Measurements from ENCODE around the gene FGF11.

The FGF11 gene

DNA sequence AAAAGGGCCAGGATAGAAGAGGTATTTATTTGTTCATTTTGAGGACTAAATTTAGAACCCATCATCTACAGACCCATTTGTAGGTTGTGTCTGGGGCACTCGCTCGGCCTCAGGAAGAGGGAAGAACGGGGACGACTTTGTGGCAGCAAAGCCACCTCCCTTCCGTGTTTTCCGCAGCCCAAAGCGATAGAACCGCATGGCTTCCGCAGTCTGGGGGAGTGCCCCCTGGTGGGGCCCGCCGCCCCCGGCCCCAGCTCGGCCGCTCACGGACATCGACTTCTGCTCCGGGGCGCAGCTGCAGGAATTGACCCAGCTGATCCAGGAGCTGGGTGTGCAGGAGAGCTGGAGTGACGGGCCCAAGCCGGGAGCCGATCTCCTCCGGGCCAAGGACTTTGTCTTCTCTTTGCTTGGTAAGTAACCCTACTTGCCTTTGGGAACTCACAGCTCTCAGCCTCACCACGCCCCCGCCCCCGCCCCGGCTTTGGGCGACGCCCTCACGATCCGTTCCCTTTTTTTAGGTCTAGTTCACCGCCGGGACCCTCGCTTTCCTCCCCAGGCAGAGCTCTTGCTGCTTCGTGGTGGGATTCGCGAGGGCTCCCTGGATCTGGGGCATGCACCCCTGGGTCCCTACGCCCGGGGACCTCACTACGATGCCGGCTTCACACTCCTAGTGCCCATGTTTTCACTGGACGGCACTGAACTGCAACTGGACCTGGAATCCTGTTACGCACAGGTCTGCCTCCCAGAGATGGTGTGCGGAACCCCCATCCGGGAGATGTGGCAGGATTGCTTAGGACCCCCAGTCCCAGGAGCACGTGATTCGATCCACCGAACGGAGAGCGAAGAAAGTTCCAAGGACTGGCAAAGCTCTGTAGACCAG, 3.4 kb upstream of the FGF11 start:
- DNase-seq, result peak; percentile 61

DNA sequence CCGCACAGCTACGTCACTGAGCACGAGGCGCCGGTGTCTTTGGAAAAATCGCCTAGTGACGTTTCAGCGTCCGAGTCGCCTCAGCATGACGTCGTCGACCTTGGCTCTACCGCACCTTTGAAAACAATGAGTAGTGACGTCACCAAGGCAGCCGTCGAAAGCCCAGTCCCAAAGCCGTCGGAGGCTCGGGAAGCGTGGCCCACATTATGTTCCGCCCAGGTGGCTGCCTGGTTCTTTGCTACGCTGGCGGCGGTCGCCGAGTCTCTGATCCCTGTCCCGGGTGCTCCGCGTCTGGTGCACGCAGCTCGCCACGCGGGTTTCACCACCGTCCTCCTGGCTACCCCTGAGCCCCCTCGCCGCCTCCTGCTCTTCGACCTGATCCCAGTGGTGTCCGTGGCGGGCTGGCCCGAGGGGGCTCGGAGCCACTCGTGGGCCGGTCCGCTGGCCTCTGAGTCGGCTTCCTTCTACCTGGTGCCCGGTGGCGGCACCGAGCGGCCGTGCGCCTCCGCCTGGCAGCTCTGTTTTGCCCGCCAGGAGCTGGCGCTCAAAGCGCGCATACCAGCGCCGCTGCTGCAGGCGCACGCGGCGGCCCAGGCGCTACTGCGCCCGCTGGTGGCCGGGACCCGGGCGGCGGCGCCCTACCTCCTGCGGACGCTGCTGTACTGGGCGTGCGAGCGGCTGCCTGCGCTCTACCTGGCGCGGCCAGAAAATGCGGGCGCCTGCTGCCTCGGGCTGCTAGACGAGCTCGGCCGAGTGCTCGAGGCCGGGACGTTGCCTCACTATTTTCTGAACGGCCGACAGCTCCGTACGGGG, 2.5 kb upstream of the FGF11 start:
- DNase-seq, result peak; percentile 83

DNA sequence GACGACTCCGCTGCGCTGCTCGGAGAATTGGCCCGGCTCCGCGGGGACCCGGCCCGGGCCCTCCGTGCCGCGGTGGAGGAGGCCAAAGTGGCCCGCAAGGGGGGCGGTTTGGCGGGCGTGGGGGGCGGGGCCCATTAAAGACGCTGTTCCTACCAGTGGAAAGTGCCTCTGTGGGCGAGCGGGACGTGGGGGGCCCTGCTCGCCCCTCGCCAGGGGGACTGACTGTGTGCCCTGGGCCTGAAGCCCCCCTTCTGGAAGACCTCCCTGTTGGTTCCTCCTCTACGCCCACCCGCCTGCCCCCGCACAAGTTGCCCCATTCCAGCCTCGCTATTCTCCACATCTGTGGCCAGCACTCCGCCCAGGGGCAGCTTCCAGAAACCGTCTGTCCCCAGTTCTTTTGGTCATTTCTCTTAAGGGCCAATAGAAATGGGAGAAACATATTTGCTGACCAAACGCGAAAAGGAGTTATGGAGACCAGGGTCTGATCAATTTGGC, 1.9 kb upstream of the FGF11 start:
- no peak for DNase-seq

DNA sequence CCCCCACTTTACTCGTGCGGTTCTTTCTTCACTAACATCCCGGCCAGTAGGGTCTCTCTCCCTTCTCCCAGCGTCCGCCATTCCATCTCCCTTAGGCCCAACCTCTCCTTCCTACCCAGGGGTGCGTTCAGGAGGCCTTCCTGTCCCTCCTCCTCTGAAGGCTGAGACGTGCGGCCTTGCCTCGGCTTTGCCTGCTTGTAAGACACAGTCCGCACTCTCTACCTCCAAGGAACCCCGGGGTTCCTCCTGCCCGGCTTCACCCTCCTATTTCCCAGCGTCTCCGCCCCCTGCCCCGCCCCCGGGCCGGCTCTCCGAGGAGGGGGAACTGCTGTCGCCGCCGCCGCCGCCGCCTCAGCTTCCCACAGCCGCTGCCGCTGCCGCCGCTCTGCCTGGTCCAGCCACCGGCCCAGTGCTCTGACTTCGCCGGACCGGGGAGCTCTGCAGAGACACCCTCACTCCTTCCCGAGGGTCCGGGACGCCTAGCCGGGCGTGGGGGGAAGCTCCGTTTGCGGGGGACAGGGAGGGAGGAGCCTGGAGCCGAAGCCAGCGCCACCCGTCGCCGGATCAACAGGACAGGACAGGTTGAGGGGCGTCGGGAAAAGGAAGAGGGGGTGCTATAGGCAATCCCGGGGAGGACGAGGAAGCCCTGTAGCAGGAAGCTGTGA, 1.2 kb upstream of the FGF11 start:
- peak; percentile 54 for DNase-seq

DNA sequence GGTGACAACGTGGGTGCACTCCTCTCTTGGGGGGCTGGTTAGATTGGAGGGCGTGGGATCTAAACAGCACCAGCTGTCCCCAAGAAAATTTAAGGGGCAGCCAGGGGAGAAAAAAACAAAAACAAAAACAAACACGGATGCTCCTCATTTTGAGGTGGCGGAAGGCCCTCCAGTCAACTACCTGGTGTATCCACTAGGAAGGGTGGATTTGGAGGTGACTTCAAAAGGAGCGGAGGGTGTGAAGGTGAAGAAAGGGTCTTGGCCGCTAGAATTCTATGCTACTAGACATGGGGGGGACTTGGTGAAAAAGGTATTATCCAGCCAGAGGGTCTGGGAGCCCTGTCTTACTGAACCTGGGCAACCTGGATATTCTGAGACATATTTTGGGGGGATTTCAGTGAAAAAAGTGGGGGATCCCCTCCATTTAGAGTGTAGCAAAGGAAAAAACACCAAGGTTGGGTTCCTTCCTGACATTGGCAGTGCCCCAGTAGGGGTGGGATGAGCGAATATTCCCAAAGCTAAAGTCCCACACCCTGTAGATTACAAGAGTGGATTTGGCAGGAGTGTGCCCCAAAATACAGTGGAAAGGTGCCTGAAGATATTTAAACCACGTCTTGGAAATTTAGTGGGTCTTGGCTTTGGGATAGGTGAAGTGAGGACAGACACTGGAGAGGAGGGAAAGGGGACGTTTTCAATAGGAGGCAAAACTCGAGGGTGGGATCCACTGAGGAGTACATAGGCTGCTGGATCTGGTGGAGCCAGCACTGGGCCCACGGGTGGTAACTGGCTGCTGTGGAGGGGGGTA, 454 bp upstream of the FGF11 start:
- DNase-seq, result no peak

DNA sequence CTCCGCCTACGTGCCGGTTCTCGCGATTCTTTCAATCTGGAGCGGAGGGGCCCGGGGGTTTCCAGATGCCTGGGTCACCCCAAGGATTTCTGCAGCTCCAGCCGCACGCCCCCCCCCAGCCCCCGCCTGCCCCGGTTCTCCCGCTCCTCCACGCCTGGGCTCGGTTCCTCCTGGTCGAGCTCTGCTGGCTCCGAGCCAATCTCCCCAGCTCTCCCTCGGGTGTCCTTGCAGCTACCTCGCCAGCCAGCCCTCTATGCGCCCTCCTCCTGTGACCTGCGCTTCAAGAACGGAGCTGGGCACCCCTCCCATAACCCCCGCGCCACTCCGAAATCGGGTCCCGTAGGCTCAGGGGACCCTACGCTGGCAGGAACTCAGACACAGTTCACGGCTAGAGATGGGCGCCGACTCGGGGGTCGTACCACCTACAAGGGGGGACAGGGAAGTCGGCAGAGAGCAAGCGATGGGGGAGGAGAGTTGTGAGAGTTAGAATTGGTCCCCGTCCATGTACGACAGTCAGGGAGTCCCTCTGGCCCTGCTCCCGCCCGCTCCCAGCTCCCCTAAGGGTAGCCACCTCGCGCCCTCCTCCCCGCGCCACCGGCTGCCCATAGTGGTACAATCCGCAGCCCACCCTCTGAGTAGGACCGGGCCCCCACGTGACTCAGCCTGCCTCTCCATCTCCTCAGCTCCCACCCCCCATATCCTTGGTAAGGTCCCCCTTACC, 961 bp downstream of the FGF11 start:
- DNase-seq, result peak; percentile 41

DNA sequence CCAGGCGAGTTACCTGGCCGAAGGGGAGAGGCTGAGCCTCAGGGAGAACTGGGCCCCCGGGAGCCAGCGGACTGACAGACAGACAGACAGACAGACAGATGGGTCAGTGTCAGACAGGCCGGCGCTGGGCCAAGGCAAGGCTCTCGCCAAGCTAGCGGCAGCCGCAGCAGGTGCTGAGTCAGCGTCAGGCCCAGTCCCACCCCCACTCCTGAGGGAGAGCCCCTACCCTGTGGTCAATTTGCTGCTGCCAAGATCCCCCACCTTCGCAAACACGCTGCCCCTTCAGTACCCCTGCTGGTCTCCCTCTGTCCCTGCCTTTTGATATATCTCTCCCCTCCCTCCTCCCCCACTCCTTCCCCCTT, 1.5 kb downstream of the FGF11 start:
- DNase-seq, result no peak

DNA sequence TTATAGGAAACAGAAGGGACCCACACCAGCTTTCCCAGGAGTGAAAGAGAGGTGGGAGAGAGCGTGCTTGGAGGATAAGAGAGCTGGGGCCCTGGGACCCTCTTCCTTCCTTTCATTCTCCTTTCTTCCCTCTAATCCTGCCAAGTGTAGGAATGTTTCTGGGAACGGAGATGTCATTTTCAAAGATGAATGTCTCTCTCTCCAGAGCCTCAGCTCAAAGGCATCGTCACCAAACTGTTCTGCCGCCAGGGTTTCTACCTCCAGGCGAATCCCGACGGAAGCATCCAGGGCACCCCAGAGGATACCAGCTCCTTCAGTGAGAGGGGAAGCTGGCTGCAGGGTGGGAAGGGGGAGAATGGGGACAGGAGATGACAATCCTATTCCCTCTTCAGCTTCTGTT, 2.0 kb downstream of the FGF11 start:
- no peak for DNase-seq

DNA sequence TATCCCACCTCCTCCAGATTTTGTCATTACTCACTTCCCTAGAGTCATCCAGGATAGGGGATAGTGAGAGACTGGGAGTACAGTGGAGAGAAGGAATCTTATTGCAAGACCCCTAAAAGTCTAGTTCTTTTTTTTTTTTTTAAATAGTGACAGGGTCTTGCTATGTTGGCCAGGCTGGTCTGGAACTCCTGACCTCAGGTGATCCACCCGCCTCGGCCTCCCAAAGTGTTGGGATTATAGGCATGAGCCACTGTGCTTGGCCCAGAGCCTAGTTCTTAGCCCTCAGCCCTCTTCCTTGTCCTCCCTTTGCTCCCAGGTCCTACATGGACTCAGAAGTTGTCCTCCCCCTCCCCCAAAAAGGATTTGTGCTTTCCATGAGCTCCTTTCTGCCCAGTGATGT, 2.8 kb downstream of the FGF11 start:
- no peak for DNase-seq

DNA sequence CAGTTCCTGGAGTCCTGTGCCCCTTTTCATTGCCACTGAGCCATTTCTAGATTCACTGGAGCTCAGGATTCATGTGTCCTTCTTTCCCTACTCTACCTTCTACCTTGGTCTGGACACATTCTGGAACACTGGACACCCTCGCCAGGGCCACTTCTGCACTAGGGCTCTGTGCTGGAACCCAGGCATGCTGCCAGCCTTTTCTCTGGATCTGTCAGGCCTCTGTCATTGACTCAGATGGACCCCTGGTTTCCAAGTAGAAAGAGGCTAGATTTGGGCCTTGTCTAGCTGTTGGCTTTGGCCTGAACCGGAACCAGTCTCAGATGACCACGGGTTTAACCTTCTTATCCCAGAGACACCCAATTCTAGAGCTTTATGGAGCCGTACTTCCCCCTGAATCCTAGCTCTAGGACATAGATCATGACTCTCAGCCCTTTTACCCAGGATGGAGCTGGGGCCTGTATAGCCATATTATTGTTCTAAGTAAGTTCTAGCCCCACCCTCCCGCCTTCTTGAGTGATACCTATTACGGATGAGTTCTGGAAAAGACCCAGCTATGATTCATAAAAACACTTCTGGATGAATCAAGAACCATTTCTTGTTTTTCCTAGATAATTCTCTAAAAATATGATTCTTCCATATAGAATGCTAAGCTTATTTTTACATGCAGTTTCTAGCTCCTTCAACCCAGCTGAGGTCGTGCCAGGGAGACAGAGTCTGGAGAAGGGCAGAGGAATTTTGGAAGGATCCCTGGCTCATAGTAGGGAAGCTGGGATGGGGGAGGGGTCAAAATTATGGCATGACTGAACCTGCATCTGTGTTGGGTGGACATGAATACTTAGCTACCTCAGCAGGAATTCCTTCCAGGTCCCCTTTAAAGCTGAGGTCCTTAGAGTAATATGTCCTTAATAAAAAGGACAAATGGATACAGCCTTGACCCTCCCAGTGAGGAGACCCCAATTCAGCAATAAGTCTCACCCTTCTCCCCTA, 4.5 kb downstream of the FGF11 start:
- no peak for DNase-seq

DNA sequence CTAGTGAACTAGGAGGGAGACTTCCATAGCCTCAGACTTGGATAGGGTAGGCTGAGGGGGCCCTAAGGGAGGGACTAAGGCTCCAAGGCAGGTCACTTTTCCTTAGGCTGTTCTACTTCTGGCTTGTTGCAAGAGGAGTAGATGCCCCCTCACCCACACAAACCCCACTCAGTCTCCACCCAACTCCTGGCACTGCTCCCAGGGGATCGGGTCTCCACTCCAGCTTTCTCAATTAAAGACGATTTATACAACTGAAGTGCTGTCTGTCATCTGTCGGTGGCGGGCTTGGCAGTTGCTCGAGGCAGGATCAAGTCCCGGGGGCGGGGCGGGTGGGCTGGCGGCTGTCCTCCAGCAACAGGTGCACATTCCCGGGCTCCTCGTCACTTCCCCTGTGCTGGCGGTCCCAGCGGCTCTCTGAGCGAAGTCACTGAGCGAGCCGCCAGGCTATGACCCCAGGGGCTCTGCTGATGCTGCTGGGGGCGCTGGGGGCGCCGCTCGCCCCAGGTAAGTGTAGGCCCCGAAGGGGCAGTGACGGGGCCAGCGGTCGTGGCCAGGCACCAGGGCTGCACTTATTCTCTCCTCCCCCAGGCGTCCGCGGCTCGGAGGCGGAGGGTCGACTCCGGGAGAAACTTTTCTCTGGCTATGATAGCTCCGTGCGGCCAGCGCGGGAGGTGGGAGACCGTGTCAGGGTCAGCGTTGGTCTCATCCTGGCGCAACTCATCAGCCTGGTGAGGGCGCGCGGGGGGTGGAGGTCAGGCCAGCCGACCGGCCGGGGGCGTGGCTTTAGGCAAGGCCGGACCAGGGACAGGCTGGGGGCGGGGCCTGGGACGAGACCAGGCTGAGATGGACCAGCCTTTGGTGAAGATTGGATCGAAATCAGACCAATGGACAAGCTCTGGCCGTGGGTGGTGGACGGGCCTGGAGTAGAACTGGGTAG, 5.6 kb downstream of the FGF11 start, which contains the start of gene CHRNB1:
Gene CHRNB1 (plus strand): TSS at position 380 of the 937 bp plus-strand sequence. CDS start 67 bp downstream, at position 447.
- DNase-seq, result no peak

DNA sequence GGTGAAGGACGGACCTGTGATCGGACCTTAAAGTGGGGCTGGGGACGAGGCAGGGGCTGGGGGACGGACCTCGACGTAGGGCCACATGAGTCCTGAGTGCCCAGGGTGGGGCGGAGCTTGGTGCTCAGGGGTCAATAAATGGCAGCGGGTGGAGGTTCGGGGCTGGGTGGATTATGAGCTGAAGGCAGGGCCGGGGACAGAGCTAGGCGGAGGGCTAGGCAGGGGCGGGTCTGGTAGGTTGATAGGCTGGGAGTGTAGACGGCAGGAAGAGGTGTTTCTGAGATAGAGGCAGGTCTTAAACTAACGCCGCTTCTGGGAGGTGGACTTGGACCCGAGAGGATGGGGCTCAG, 6.3 kb downstream of the FGF11 start:
- peak; percentile 47 for DNase-seq

DNA sequence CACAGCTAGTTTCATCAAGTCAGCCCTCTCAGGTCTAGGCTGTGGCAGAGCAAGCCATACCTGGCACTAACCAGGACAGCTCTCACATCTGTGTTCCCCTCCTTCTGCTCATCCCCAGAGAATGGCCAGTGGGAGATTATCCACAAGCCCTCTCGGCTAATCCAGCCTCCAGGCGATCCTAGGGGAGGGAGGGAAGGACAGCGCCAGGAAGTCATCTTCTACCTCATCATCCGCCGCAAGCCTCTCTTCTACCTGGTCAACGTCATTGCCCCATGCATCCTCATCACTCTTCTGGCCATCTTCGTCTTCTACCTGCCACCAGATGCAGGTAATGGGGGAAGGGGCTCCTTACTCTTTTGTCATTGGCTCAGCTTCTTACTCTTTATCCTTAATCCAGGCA, 9.1 kb downstream of the FGF11 start:
- DNase-seq, result no peak

DNA sequence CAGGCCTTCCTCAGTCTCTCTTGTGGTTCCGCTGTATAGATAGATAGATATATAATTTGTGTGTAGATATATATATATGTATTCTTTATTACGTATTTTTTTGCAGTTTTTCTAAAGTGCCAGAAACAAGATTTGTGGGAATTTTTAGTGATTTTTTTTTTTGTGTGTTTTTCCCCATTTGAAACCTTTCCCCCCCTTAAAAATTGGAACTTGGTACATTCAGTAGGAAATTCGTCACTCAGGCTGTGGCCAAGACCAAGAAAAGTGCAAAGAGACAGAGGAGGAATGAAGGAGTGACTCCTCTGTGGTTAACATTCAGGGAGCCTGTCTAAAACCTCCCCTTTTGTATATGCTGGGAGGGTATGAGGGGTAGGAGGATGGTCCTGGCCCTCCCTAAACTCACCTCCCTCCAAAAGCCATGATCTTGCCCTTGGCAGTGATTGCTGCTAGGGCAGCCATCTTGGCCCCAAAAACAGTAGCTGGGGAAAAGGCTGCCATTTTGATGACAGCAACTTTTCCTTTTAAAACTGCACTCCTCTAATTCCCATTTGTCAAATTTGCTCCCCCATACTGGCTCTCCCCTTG, 20.7 kb downstream of the FGF11 start:
- DNase-seq, result no peak

DNA sequence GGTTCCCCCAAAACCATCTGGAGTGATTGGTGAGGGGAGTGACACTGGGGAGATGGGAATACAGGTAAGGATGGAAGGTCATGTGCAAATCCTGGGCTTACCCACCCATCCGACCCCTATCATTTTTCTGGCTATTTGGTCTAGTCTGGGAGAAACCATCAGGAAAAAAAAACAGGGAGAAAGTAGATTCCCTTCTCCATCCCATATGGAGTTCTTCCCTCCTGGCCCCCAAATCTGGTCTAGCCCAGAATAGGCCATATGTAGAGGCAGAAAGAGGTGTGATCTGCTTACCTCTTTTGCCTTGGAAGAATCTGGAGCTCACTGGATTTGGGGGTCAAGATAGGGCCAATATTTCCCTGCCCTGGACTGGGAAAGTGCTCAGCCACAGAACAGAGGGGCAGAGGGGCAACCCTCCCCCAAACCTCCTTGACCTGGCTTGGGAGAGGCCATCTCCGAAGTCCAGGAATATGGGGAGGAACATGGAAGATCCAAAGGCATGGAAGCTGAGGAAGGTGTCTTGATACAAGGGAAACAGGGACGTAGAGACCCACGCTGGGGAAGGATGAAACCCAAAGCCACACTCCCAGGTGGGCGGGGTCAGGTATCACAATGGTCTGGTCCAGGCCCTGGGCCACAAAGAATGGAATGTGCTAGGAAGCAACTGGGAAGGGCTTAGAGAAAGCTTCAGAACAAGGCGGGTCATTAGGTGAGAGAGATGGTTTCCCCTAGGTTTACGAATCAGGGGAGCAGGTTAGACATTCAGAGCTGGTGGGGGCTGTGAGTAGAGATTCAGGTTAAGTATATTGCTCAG, 21.7 kb downstream of the FGF11 start:
- DNase-seq, result no peak

DNA sequence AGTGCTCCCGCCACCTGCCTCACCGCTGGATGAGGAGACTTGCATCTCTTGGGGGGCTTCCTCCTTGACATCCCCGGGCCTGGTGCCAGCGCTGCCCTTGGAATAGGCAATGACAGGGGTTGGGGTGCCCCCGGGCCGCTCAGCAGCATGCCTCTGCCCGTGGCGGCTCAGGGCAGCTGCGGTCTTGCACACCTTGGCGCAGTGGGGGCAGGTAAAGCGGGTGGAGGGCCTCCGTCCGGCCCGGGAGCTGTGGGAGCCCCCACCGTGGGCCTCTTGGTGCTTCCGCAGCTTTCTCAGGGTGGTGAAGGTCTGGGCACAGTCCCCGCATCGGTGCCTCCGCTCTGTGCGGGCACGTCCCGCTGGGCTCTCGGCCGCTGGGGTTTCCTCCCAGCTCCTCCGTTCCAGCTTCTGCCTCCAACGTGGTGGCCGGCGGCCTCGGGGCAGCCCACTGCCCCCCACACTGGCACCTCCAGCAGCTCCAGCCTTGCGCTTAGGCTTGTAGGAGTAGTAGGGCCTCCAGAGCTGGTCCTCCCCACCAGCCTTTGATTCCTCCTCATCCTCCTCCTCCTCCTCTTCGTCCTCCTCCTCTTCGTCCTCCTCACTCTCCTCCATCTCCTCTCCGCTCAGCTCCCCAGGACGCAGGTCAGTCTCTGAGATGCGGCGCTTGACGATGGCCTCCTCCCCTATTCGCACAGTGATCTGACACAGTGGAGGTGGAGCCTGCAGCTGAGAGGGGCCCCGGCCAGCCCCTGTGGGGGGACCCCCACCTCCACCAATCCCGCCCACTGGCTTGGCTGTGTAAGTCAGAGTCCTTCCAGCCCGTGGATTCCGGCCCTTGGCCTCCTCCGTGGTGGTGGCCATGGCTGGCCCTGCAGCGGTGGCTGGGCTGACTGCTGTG, 23.4 kb downstream of the FGF11 start:
- DNase-seq, result no peak

DNA sequence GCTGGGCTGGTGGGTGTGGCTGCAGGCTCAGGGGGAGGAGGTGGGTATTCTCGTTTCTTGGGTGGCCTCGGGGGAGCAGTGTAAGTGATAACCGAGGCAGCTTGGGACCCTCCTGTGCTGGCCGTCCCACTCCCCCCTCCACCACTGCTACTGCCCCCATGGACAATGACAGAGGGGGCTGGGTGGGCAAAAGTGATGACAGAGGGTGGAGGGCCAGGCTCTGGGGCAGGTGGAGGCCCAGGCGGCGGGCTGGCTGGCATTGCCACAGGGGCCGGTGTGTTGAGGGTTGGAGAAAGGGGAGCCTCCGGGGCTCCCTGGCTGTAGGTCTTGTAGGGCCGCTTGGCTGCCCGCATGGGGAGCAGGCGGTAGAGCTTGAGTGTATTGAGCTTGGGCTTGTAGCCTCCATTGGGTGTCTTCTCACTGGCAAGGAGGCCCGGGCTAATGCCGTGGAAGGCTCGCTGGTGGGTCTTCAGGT, 24.1 kb downstream of the FGF11 start:
- DNase-seq, result no peak
